Activated CD4-positive, alpha-beta T cell treated with anti-CD3 and anti-CD28 coated beads for 48 hours (primary cell): Measurements from ENCODE around the gene ZNF799.
"Not testable (repeated sequence)": the region's sequence is repeated elsewhere in the genome, so short reads cannot be mapped to it uniquely, and the experiment has no call there.

Experiments
- DNase-seq: peaks from one replicate; pipeline ENCODE4 v3.0.0-alpha.2; 2020

ZNF799 gene

DNA sequence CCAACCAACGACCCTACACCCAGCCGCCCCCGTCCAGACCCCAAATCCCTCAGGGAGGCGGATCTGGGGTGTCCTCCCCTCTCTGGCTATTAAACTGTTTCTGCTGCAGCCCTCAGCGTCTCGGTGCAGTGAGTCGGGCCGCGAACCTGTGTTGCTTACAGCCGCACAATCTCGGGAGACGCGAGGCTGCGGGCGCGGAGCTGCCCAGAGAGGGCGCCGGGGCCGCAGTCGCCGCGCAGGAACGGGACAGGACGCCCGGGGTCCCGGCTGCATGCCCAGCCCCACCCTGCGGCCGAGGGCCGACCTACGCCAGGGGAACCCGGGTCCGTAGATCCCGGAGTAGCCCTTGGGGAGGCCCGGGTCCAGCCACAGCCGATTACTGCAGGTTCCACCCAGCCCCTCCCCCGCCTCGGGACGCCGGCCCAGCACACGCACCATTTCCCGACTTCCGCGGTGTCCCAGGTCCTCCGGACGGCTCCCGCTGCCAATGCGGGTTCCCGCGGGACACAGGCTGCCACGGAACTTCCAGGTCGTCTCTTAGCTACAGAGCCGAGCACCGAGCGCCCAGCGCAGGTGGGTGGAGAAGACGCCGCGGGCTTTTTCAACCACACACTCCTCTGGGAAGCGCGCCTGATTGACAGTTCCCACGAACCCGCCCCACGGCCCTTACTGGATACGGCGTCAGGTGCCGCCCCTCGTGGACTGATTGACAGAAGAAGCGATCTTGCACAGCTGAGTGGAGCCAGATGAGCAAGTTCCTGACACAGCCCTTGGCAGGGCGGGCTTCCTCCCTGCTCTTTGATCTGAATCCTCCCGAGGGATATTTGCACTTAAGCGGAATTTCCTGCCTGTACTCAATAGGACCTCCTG lies at the start of gene ZNF799:
TSS of gene ZNF799 (minus strand) at position 639 of the 870 bp plus-strand sequence. CDS start at position 438, 201 bp downstream.
- DNase-seq = peak; percentile 93

DNA sequence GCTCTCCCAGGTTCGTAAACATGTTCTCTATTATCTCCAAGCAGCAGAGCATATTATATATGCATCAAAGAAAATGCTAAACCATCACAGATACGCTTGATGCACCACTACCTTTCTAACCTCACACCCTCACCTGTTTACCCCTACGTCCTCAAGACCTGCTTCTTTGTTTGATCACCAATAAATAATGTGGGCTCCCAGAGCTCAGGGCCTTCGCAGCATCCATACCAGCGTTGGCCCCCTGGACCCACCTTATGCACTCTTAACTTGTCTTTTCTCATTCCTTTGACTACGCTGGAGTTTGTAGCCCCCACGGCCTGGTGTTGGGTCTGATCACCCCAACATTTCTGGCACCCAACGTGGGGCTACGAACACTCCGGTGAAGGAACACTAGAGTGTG lies 49.8 kb upstream of the ZNF799 start:
- DNase-seq = no peak

DNA sequence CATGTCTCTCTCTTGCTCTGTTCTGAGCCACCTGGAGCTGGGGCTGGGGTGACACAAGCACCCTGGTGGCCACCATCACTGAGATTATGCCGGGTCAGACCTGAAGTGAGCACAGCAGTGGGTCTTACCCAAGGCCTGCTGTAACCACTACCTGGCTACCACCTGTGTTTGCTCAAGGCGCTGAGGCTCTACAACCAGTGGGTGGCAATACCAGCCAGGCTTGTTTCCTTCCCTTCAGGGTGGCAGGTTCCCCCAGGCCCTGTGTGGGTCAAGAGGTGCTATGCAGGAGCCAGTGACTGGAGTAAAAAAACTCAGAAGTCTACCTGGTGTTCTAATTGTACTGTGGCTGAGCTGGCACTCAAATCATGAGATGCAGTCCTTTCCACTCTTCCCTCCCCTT lies 47.7 kb upstream of the ZNF799 start:
- DNase-seq = no peak

DNA sequence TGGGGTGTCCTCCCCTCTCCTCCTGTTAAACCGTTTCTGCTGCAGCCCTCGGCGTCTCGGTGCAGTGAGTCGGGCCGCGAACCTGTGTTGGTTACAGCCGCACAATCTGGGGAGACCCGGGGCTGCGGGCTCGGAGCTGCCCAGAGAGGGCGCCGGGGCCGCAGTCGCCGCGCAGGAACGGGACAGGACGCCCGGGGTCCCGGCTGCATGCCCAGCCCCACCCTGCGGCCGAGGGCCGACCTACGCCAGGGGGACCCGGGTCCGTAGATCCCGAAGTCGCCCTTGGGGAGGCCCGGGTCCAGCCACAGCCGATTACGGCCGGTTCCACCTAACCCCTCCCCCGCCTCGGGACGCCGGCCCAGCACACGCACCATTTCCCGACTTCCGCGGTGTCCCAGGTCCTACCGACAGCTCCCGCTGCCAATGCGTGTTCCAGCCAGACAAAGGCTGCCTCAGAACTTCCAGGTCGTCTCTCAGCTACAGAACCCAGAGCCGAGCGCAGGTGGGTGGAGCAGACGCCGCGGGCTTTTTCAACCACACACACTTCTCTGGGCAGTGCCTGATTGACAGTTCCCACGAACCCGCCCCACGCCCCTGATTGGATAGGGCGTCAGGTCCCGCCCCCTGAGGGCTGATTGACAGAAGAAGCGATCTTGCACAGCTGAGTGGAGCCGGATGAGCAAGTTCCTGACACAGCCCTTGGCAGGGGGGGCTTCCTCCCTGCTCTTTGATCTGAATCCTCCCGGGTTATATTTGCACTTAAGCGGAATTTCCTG lies 39.7 kb upstream of the ZNF799 start, which contains the start of gene ZNF443:
TSS of gene ZNF443 (minus strand) at position 481 of the 776 bp plus-strand sequence. CDS start at position 374, 107 bp downstream.
- peak; percentile 99 for DNase-seq

DNA sequence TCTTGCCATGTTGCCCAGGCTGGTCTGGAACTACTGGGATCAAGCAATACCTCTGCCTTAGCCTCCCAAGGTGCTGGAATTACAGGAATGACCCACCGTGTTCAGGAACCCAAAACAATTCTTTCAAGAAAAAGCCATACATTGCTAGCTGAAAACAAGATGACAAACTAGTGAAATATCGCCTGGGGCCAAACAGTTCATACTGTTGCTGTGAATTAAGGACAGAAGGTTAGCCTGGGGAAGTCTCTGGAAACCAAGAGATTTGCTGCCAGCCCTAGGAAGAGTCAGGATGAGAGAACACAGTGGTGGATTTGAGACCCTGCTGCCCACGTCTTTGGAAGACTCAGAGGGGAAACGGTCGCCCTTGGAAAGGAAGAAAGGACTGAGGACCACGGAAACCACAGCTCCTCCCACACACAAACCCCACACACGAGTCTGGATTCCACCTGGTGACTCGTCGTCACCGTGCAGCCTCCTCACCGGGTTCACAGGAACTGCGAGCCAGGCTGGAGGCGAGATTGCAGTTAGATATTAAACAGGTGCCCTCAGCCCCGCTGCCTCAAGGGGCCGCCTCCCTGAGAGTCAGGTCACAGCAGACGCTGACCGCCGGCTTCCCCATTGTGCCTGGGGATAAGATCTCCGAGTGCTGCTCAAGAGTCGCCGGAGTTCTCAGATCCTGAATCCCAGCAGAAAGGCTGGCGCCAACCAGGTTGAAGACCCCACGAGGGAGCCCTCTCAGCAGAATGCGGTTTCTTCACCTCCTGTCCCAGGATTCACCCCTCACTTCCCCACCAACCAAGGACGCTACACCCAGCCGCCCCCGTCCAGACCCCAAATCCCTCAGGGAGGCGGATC lies 38.8 kb upstream of the ZNF799 start:
- DNase-seq = peak; percentile 65

DNA sequence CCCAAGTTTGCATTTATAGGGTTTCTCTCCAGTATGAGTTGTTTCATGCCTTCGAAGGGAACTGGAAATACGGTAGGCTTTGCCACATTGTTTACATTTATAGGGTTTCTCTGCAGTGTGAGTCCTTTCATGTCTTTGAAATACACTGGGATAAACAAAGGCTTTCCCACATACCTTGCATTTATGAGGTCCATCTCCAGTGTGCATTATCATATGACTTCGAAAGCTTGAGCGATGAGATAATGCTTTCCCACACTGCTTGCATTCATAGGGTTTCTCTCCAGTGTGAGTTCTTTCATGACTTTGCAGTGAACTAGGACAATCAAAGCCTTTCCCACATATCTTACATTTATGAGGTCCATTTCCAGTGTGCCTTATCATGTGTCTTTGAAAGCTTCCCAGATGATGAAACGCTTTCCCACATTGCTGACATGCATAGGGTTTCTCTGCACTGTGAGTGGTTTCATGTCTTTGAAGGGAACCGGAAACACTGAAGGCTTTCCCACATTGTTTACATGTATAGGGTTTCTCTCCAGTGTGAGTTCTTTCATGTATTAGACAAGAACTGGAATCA lies 29.7 kb upstream of the ZNF799 start:
- not testable (repeated sequence) for DNase-seq

DNA sequence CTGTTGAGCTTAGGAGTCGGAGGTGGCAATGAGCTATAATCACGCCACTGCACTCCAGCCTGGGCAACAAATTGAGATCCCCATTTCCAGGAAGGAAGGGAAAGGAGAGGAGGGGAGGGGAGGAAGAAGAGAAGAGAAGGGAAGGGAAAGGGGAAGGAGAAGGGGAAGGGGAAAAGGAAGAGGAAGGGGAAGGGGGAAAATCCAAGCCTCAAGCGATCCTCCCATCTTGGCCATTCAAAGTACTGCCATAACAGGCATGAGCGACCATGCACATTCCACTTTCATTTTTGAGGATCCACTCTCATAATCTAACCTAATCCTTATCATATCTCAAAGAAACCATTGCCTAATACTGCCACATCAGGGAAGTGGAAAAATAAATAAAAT lies 24.8 kb upstream of the ZNF799 start:
- DNase-seq = no peak

DNA sequence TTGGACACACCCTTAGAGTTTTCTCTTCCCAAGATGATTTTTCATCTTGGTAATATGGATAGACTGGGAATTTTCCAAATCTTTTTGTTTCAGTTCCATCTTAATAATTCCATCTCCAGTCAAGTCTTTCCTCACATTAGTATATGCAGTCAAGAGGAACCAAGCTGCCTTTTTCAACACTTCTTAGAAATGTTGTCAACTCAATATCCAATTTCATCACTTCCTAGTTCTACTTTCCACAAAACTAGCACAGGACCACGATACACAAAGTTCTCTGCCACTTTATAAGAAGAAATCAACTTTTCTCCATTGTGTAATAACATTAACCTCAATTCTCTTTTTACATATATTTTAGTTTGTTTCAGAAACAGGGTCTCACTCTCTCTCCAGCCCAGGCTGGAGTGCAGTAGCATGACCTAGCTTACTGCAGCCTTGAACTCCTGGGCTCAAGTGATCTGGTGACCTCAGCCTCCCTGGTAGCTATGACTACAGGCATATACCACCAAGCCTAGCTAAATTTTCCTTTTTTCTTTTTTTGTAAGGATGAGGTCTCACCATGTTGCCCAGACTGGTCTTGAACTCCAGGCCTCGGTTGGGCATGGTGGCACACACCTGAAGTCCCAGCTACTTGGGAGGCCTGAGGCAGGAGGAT lies 24.3 kb upstream of the ZNF799 start:
- no peak for DNase-seq

DNA sequence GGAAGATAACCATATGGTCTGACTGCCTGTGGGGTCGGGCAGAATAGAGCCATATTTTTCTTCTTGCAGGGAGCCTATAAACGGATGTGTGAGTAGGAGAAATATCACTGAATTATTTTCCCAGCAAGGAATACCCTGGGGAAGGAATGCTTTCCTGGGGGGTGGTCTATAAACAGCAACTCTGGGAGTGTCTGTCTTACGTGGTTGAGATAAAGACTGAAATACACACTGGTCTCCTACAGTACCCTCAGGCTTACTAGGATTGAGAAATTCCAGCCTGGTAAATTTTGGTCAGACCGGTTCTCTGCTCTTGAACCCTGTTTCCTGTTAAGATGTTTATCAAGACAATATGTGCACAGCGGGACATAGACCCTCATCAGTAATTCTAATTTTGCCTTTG lies 16.2 kb upstream of the ZNF799 start:
- DNase-seq = not testable (repeated sequence)

DNA sequence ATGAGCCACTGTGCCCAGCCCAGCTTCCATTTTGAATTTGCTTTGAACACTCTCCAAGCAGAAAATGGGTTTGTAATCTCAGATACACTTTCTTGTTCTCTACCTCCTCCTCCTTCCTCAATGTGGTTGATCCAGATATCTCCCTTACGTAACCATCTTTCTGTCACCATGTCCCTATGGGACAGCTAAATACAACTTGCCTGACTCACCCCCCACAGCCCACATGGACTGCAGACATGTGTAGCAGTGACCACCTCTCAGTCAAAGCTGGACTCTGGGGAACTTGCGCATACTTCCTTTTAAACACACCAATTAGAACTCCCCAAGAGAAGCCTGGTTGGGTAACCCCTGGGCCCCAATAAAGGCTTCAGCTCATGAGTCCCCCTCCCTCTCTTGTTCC lies 10.8 kb upstream of the ZNF799 start:
- no peak for DNase-seq

DNA sequence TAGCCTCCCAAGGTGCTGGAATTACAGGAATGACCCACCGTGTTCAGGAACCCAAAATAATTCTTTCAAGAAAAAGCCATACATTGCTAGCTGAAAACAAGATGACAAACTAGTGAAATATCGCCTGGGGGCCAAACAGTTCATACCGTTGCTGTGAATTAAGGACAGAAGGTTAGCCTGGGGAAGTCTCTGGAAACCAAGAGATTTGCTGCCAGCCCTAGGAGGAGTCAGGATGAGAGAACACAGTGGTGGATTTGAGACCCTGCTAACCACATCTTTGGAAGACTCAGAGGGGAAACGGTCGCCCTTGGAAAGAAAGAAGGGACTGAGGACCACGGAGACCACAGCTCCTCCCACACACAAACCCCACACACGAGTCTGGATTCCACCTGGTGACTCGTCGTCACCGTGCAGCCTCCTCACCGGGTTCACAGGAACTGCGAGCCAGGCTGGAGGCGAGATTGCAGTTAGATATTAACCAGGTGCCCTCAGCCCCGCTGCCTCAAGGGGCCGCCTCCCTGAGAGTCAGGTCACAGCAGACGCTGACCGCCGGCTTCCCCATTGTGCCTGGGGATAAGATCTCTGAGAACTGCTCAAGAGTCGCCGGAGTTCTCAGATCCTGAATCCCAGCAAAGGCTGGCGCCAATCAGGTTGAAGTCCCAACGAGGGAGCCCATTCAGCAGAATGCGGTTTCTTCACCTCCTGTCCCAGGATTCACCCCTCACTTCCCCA lies 1.0 kb downstream of the ZNF799 start:
- peak; percentile 30 for DNase-seq

DNA sequence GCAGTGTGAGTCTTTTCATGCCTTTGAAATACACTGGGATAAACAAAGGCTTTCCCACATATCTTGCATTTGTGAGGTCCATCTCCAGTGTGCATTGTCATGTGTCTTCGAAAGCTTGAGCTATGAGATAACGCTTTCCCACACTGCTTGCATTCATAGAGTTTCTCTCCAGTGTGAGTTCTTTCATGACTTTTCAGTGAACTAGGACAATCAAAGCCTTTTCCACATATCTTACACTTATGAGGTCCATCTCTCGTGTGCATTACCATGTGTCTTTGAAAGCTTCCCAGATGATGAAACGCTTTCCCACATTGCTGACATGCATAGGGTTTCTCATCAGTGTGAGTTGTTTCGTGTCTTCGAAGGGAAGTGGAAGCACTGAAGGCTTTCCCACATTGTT lies 9.9 kb downstream of the ZNF799 start:
- DNase-seq = not testable (repeated sequence)

DNA sequence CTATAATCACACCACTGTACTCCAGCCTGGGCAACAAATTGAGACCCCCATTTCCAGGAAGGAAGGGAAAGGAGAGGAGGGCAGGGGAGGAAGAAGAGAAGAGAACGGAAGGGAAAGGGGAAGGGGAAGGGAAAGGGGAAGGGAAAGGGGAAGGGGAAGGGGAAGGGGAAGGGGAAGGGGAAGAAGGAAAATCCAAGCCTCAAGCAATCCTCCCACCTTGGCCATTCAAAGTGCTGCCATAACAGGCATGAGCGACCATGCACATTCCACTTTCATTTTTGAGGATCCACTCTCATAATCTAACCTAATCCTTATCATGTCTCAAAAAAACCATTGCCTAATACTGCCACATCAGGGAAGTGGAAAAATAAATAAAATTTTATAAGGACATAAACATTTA lies 14.7 kb downstream of the ZNF799 start:
- DNase-seq = not testable (repeated sequence)

DNA sequence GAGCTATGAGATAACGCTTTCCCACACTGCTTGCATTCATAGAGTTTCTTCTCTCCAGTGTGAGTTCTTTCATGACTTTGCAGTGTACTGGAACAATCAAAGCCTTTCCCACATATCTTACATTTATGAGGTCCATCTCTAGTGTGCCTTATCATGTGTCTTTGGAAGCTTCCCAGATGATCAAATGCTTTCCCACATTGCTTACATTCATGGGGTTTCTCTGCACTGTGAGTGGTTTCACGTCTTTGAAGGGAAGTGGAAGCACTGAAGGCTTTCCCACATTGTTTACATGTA lies 20.7 kb downstream of the ZNF799 start:
- no peak for DNase-seq

DNA sequence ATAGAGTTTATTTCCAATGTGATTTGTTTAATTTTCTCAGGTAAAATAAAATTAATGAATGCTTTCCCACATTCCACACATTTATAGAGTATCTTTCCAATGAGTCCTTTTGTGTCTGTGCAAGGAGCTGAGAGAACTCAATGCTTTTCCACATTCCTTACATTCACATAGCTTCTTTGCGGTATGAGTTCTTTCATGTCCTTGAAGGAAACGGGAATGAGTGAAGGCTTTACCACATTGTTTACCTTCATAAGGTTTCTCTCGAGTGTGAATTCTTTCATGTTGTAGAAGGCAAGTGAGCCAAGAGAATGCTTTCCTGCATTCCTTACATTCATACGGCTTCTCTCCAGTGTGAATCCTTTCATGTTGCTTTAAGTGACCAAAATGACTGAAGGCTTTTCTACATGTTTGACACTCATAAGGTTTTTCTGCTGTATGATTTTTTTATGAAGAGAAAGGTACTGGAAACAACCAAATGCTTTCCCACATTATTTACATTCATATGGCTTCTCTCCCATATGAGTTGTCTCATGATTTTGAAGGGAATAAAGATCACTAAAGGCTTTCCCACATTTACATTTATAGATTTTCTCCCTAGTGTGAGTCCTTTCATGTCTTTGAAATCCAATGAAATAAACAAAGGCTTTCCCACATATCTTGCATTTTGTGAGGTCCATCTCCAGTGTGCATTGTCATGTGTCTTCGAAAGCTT lies 21.2 kb downstream of the ZNF799 start:
- DNase-seq = no peak

DNA sequence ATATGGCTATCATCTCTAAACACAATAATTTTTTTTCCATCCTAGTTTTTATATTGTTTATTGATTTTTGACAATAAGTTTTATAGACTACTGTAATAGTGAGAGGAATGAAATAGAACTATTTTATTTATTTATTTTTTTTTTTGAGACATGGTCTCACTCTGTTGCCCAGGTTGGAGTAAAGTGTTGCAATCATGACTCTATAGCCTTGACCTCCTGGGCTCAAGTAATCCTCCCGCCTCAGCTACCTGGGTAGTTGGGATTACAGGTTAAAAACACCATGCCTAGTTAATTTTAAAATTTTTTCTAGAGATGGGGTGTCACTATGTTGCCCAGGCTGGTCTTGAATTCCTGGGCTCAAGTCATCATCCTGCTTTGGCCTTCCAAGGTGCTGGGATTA lies 27.0 kb downstream of the ZNF799 start:
- DNase-seq = no peak

DNA sequence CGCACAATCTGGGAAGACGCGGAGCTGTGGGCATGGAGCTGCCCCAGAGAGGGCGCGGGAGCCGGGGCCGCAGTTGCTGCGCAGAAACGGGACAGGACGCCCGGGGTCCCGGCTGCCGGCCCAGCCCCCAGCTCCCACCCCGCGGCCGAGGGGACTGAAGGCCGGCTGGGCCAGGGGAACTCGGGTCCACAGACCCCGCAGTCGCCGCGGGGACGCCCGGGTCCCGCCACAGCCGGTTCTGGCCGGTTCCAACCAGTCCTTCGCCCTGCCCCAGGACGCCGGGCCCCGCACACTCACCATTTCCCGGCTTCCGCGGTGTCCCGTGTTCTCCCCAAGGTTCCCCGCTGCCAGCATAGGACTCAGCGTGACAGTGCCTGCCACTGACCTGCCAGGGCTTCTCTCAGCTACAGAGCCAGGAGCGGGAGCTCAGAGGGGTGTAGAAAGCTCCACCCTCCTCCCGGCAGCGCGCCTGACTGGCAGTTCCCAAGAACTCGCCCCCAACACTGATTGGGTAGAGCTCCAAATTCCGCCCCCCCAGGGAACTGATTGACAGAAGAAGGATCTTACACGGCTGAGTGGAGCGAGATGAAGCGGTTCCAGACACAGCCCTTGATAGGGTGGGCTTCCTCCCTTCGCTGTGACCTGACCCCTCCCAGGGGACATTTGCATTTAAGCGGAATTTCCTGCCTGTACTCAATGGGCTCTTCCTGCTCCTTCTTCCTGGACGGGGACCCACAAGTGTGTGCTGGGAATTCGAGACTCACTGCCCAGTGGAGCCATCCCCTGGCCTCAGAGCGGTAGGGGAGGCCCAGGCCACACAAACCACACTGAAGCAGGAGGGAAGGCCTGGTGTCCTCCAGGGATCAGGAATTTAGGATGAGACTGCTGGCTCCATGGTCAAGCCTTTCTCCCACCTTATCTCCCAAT lies 35.6 kb downstream of the ZNF799 start, which contains the start of gene ZNF442:
TSS of gene ZNF442 (minus strand) at position 448 of the 927 bp plus-strand sequence. CDS start 2,052 bp downstream, outside the sequence.
- peak; percentile 94 for DNase-seq

DNA sequence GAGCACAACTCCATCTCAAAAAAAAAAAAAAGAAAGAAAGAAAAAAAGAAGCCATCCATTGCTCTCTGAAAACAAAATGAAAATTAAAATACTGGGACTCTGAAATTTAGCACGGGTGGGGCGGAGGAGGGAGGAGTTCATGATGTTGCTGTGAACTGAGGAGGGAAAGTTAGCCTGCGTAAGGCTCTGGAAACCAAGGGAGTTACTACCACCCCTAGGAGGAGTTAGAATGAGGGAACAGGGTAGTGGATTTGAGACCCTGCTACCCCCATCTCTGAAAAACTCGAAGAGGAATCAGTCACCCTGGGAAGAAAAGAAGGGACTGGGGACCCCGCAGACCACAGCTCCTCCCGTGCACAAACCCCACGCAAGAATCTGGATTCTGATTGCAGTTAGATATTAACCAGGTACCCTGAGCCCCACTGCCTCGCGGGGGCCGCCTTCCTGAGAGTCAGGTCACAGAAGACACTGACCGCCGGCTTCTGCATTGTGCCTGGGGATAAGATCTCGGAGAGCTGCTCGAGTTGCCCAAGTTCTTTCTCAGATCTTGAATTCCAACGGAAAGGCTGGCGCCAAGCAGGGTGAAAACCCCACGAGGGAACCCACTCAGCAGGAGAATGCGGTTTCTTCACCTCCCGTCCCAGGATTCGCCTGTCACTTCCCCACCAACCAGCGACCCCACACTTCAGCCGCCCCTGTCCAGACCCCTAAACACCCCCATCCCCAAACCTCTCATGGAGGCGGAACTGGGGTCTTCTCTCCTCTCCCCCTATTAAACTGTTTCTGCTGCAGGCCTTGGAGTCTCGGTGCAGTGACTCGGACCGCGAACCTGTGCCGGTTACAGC lies 36.5 kb downstream of the ZNF799 start:
- DNase-seq = peak; percentile 7

DNA sequence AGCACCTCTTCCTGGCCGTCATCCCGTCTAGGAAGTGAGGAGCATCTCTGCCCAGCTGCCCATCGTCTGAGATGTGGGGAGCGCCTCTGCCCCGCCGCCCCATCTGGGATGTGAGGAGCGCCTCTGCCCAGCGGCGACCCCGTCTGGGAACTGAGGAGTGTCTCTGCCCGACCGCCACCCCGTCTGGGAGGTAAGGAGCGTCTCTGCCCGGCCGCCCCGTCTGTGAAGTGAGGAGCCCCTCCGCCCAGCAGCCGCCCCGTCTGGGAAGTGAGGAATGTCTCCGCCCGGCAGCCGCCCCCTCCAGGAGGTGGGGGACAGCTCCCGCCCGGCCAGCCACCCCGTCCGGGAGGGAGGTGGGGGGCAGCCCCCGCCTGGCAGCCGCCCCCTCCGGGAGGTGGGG lies 38.8 kb downstream of the ZNF799 start:
- not testable (repeated sequence) for DNase-seq
